ENCODE measurements around the gene EP300.
A peak's percentile ranks its signal among the peaks of the same experiment; 100 is the strongest.

EP300 gene

DNA sequence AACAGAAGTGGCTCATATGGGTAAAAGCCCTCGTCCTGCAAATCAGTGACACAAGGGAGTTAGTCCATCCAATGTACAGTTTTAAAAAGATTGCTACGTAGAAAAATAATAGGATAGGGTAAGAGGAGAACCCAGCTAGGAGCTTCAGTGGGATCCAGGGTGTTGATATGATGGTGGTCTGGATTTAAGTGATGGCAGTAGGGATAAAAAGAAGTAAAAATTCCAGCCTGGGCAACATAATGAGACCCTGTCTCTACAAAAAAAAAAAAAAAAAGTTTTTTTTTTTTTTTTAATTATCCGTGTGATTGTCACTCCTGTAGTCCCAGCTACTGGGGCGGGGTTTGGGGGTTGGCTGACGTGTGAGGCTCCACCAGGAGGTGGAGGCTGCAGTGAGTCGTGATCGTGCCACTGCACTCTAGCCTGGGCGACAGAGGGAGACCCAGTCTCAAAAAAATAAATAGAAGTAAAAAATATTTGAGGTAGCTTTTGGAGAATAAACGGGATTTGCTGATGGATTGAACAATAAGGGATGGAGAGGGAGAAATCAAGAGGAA is 105.7 kb downstream of the EP300 start:
- H4K20me1 ChIP-seq (ENCODE audit: control insufficient read depth, insufficient read depth, low read depth, low read length), result no peaks in the 10 kb centered on the region
- peaks cover 15% of the 10 kb centered on the region for H3K27me3 ChIP-seq (ENCODE audit: control insufficient read depth, low read length)
- H3K27ac ChIP-seq (ENCODE audit: low read depth, low read length), result peak overlapping the region; percentile 24; the same call in 1 of the 2 replicates
- TF ChIP-seq EZH2phosphoT487 (IDR thresholded peaks at IDR 0.05; ENCODE audit: borderline replicate concordance, low read length) (no peak), CTCF (IDR thresholded peaks at IDR 0.05; ENCODE audit: low read depth, low read length, poor library complexity, severe bottlenecking) (no peak)
- peak overlapping the region; percentile 86 for H3K4me2 ChIP-seq (ENCODE audit: low read length)
- peaks cover 3% of the 10 kb centered on the region; the same call in 1 of the 2 replicates for H3F3A ChIP-seq (ENCODE audit: control insufficient read depth, insufficient read depth)
- no peaks in the 10 kb centered on the region for H3K9me2 ChIP-seq (replicated peaks; ENCODE audit: control insufficient read depth, low read length)
- no peaks in the 10 kb centered on the region for H3K36me3 ChIP-seq (ENCODE audit: control insufficient read depth, low read length)
- H3K79me2 ChIP-seq (ENCODE audit: control insufficient read depth, low read length), result no peaks in the 10 kb centered on the region
- peak overlapping the region; percentile 93 for H3K4me3 ChIP-seq (ENCODE audit: low read length)
- no peaks in the 10 kb centered on the region for H3K9me3 ChIP-seq (ENCODE audit: control insufficient read depth, insufficient read depth, low read length)
- peaks cover 16% of the 10 kb centered on the region for H3K4me1 ChIP-seq (ENCODE audit: control insufficient read depth, low read length)

- no peaks in the 10 kb centered on the region for H3K9me2 ChIP-seq (replicated peaks; ENCODE audit: control insufficient read depth, low read length)
Observed at GRCh38 chr22:41201141-41201540, 108.7 kb downstream of the EP300 start.

GRCh38 chr22:41203118-41203517 is 110.7 kb downstream of the EP300 start:
- Histone ChIP-seq H3K27ac (ENCODE audit: low read depth, low read length) (no peak overlapping the region), H3K36me3 (ENCODE audit: control insufficient read depth, low read length) (peaks cover 11% of the 10 kb centered on the region), H3K9me2 (replicated peaks; ENCODE audit: control insufficient read depth, low read length) (no peaks in the 10 kb centered on the region), H3K9me3 (ENCODE audit: control insufficient read depth, insufficient read depth, low read length) (no peaks in the 10 kb centered on the region), H4K20me1 (ENCODE audit: control insufficient read depth, insufficient read depth, low read depth, low read length) (no peaks in the 10 kb centered on the region), H3K4me3 (ENCODE audit: low read length) (no peak overlapping the region), H3K4me1 (ENCODE audit: control insufficient read depth, low read length) (peaks cover 37% of the 10 kb centered on the region), H3K27me3 (ENCODE audit: control insufficient read depth, low read length) (peaks cover 7% of the 10 kb centered on the region; the same call in 1 of the 2 replicates), H3K4me2 (ENCODE audit: low read length) (no peak overlapping the region), H3F3A (ENCODE audit: control insufficient read depth, insufficient read depth) (peaks cover 18% of the 10 kb centered on the region), H3K79me2 (ENCODE audit: control insufficient read depth, low read length) (peaks cover 26% of the 10 kb centered on the region)
- TF ChIP-seq EZH2phosphoT487 (IDR thresholded peaks at IDR 0.05; ENCODE audit: borderline replicate concordance, low read length), result no peak
- no peak for TF ChIP-seq CTCF (IDR thresholded peaks at IDR 0.05; ENCODE audit: low read depth, low read length, poor library complexity, severe bottlenecking)

More at GRCh38 chr22:41201141-41201540, 108.7 kb downstream of the EP300 start:
- Histone ChIP-seq H4K20me1 (ENCODE audit: control insufficient read depth, insufficient read depth, low read depth, low read length) (no peaks in the 10 kb centered on the region), H3K4me1 (ENCODE audit: control insufficient read depth, low read length) (peaks cover 28% of the 10 kb centered on the region), H3K27ac (ENCODE audit: low read depth, low read length) (no peak overlapping the region), H3K9me3 (ENCODE audit: control insufficient read depth, insufficient read depth, low read length) (no peaks in the 10 kb centered on the region), H3K27me3 (ENCODE audit: control insufficient read depth, low read length) (peaks cover 15% of the 10 kb centered on the region), H3K79me2 (ENCODE audit: control insufficient read depth, low read length) (peaks cover 8% of the 10 kb centered on the region), H3K4me2 (ENCODE audit: low read length) (no peak overlapping the region), H3F3A (ENCODE audit: control insufficient read depth, insufficient read depth) (peaks cover 13% of the 10 kb centered on the region), H3K4me3 (ENCODE audit: low read length) (no peak overlapping the region), H3K36me3 (ENCODE audit: control insufficient read depth, low read length) (peaks cover 2% of the 10 kb centered on the region; the same call in 1 of the 2 replicates)
- TF ChIP-seq EZH2phosphoT487 (IDR thresholded peaks at IDR 0.05; ENCODE audit: borderline replicate concordance, low read length), result no peak
- no peak for TF ChIP-seq CTCF (IDR thresholded peaks at IDR 0.05; ENCODE audit: low read depth, low read length, poor library complexity, severe bottlenecking)
